Lower leg skin (tissue), 4 donors: ENCODE measurements around the gene SLC48A1. TPM values are rescaled to one million over a fixed set of nuclear protein-coding genes. Genes with fewer than 3 reads are reported as not detected.

Experiments
- DNase-seq, 2 donors: peaks; one replicate each; pipeline ENCODE4 v3.0.0-alpha.2; 2019; ENCODE audit warnings: low spot score in 2 of 2
- H3K4me3 ChIP-seq: fragments of 200-600 bp; sonication (generic); 2 replicates; pipeline ENCODE4 v1.5.1; 2017; ENCODE audit warnings: mild to moderate bottlenecking, low read depth; ENCODE audit not compliant: poor library complexity, severe bottlenecking
- POLR2A ChIP-seq, 2 donors: fragments of 450-650 bp; IDR thresholded peaks; one replicate each; pipeline ENCODE4 v1.6.1; 2016 to 2017; ENCODE audit warnings: antibody characterized with exemption in 2 of 2, mild to moderate bottlenecking in 1 of 2, moderate library complexity in 1 of 2
- WGBS, 2 donors: methylation state at CpG; one replicate each; pipeline ENCODE4 v1.1.5; 2018; 5-methylcytosine and 5-hydroxymethylcytosine counted together
- intact Hi-C: fragments of 100-400 bp; cut with DNase I; formaldehyde crosslinking; loops from one replicate; pipeline ENCODE4 v1.15.0; 2023; ENCODE audit warnings: low total_unique reads
- total RNA-seq, 4 donors: library from RNA; depleted of rRNA; stranded (reverse); fragments of >200 nt; gene quantifications; one replicate each; pipeline ENCODE4 v1.1.0, GENCODE V29; 2016
- TF ChIP-seq, protein P1 (sequence below), 3 donors: fragments of 450-650 bp; IDR thresholded peaks; one replicate each; pipeline ENCODE4 v1.5.1; 2016; ENCODE audit warnings: antibody characterized with exemption in 3 of 3, mild to moderate bottlenecking in 3 of 3, moderate library complexity in 2 of 3

The SLC48A1 gene
- total RNA-seq, 4 donors from 2014 or later, result 28.2 to 51.7 (median 48.6) TPM

DNA sequence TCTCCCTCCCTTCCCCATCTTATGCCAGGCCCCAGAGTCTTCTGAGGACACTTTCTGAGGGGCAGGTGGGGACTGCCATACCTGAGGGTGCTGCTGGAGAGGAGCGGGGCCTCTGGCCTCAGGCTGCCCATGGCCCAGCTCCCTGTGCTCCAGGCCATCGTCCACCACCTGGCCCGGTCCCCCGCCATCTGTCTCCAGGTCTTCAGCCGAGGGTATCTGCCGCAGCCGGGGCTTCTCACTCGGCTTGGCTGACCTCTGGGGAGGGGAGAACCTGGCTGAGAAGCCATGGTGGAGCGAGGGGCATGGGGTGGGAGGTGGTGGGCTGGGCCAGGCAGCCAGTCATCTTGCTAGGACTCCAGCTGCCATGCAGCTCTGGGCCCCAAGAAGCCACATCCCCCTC, 21.6 kb downstream of the SLC48A1 start:
- 92 to 95% methylated on average over 9 of the region's 9 CpGs for WGBS, 2 donors
- intact Hi-C loops, result loop anchor here (5.0 kb wide), 1 partner anchor 43 kb away; no protein-coding TSS in a partner anchor
- DNase-seq, result no peak
- TF ChIP-seq, protein P1, sequence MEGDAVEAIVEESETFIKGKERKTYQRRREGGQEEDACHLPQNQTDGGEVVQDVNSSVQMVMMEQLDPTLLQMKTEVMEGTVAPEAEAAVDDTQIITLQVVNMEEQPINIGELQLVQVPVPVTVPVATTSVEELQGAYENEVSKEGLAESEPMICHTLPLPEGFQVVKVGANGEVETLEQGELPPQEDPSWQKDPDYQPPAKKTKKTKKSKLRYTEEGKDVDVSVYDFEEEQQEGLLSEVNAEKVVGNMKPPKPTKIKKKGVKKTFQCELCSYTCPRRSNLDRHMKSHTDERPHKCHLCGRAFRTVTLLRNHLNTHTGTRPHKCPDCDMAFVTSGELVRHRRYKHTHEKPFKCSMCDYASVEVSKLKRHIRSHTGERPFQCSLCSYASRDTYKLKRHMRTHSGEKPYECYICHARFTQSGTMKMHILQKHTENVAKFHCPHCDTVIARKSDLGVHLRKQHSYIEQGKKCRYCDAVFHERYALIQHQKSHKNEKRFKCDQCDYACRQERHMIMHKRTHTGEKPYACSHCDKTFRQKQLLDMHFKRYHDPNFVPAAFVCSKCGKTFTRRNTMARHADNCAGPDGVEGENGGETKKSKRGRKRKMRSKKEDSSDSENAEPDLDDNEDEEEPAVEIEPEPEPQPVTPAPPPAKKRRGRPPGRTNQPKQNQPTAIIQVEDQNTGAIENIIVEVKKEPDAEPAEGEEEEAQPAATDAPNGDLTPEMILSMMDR (IDR thresholded peaks at IDR 0.05), result no peak
- no peak for TF ChIP-seq POLR2A (IDR thresholded peaks at IDR 0.05)
- no peak overlapping the region for H3K4me3 ChIP-seq

DNA sequence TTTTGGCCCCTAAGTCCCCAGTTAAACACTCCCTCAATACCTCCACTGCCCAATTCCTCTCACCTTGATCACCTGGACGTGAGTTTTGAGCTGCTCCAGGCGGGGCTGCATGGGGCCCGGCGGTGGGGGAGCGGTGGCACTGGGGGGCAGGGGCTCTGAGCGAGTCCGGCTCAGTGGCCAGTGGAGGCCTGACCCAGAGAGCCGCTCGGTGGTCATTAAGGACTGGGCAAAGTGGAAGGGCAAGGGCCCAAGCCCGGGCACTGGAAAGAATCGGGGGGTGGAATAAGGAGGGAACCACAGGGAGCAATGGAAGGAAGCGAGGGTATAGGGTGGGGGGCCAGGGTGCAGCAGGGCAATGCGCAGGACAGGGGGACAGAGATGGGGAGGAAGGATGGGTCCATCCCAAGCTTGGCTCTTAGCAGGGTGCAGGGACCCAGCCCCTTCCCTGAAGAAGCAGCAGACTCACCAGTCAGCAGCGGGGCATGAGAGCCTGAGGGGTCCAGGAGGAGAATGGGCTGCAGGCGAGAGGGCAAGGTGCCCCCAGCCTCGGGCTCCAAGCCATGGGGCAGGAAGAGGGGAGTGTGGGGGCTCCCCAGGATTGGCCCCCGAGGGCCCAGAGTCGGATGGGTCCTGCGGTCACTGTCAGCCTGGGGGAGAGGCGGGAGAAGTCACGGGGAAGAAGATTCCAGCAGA, 22.2 kb downstream of the SLC48A1 start:
- no peak for DNase-seq
- WGBS, 2 donors, result 92 to 93% methylated on average over 21 of the region's 21 CpGs
- no peak overlapping the region for H3K4me3 ChIP-seq
- intact Hi-C loops, result loop anchor here (5.0 kb wide), 1 partner anchor 42 kb away; no protein-coding TSS in a partner anchor
- TF ChIP-seq, protein P1 (IDR thresholded peaks at IDR 0.05), result no peak

DNA sequence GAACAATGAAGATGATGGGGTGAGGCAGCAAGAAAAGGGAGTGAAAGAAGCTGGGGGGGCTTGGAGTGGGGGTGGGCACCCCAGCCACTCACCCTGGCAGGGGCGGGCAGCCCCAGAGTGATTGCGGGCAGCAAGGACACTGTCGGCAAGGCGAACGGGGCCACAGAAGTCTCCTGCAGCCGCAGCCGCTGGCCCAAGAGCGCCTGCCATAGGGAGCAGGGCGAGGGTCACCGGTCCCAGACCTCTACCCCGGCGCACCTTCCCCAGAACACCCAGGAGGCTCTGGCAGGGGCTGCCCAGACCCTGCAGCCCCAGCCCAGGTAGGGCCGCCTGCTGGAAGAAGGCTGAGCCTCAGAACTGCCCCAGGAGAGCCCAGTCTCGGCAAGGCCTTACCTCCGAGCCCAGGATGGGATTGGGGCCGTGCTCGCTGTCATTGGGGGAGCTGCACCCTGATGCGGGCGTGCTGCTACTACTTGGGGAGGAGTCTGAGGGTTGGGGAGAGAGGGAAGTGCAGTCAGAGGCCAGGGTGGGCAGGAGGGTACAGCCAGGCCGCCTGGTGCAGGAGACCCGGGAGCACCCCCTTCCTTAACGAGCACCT, 22.9 kb downstream of the SLC48A1 start:
- no peak overlapping the region for H3K4me3 ChIP-seq
- intact Hi-C loops, result loop anchor here (5.0 kb wide), 1 partner anchor 41 kb away; no protein-coding TSS in a partner anchor
- no peak for DNase-seq
- TF ChIP-seq, protein P1 (IDR thresholded peaks at IDR 0.05), result no peak
- TF ChIP-seq POLR2A (IDR thresholded peaks at IDR 0.05), result no peak
- WGBS, 2 donors, result 85 to 89% methylated on average over 19 to 22 of the region's 22 CpGs

DNA sequence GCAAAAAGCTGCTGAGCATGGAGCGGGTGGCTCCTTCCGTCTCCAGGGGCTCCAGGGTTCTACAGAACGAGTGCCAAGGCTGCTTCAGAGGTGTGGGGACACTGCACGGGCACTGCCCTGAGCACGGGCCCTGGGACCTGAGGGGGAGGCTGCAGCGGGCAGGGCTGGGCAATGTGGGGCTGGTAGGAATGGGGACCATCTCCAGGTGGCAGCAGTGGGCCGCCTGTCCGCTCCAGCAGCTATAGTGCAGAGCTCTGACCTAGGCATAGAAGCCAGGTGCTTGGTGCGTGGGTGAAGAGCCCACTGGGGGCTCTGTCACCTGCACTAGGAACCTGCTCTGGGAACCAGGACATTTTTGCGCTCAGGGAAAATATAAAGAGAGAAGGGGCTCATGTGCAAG, 24.4 kb downstream of the SLC48A1 start:
- no peak for TF ChIP-seq POLR2A (IDR thresholded peaks at IDR 0.05)
- TF ChIP-seq, protein P1 (IDR thresholded peaks at IDR 0.05), result no peak
- H3K4me3 ChIP-seq, result no peak overlapping the region
- no peak for DNase-seq
- intact Hi-C loops, result loop anchor here (5.0 kb wide), 1 partner anchor 40 kb away; no protein-coding TSS in a partner anchor
- 82 to 86% methylated on average over 8 to 10 of the region's 10 CpGs for WGBS, 2 donors

DNA sequence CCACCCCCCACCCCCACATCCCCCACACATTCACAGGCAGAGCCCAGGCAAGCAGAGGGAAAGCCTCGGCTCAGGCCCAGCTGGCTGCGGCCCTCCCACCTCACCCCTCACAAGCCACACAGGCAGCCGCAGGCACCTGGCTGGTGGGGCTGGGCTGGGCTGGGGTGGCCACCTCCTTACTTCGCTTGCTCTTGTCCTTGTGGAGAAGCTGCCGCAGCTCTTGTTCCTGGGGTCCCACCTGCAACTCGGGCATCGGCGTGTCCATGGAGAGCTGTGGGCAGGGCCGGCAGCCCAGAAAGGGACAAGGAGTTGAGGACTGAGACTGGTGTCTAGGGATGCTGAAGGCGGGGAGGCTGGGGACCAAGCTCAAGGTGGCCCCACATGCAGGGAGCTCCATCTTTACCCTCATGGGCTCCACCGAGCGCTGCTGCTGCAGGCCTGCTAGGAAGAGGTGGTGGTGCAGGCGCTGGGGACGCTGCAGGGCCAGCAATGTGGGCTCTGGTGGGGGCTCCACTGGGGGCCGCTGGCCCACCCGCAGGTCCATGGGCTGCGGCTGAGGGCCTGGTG, 25.4 kb downstream of the SLC48A1 start:
- no peak for DNase-seq
- intact Hi-C loops, result loop anchor here (5.0 kb wide), 1 partner anchor 39 kb away; no protein-coding TSS in a partner anchor
- WGBS, 2 donors, result 87 to 94% methylated on average over 9 to 17 of the region's 17 CpGs
- TF ChIP-seq, protein P1 (IDR thresholded peaks at IDR 0.05), result no peak
- TF ChIP-seq POLR2A (IDR thresholded peaks at IDR 0.05), result no peak
- no peak overlapping the region for H3K4me3 ChIP-seq
